ENCODE results near the gene GMDS. TPM values are rescaled to one million over a fixed set of nuclear protein-coding genes. Genes with fewer than 3 reads are reported as not detected.

GMDS gene
- total and polyA plus RNA-seq, 7 donors, result 2.8 to 6.6 (median 4.7) TPM

GRCh38 chr6:2263896-2264295 is 18.5 kb upstream of the GMDS start:
- WGBS, 3 donors, result 91 to 100% (median 100%) methylated on average over 1 of the region's 1 CpG
- H3K9me3 ChIP-seq, result no peaks in the 10 kb centered on the region

GRCh38 chr6:2259574-2259973 is 14.2 kb upstream of the GMDS start:
- intact Hi-C loops (cut with DNase I), result no loop called here
- 91 to 94% (median 92%) methylated on average over 5 of the region's 5 CpGs for WGBS, 3 donors

More at GRCh38 chr6:2263896-2264295, 18.5 kb upstream of the GMDS start:
- ATAC-seq (no peak), DNase-seq (no peak)
- no peak overlapping the region for H3K4me3 ChIP-seq
- intact Hi-C loops (cut with DNase I), result no loop called here
- no peaks in the 10 kb centered on the region for H3K4me1 ChIP-seq
- peaks cover 0 to 17% of the 10 kb centered on the region in 2 donors for H3K36me3 ChIP-seq (ENCODE audit: insufficient read depth in 1 of 2, low read depth in 1 of 2)
- H3K27ac ChIP-seq, result no peak overlapping the region
- TF ChIP-seq CTCF (IDR thresholded peaks at IDR 0.05), result no peak
- no peaks in the 10 kb centered on the region for H3K27me3 ChIP-seq (ENCODE audit: insufficient read depth in 3 of 3, low read length in 2 of 3)

GRCh38 chr6:2259002-2259494 is 13.6 kb upstream of the GMDS start:
- no peak for TF ChIP-seq CTCF (IDR thresholded peaks at IDR 0.05)
- Histone ChIP-seq H3K27me3 (ENCODE audit: insufficient read depth in 3 of 3, low read length in 2 of 3) (no peaks in the 10 kb centered on the region), H3K36me3 (ENCODE audit: insufficient read depth in 1 of 2, low read depth in 1 of 2) (peaks cover 3 to 6% of the 10 kb centered on the region in 2 donors), H3K4me1 (no peaks in the 10 kb centered on the region), H3K9me3 (no peaks in the 10 kb centered on the region), H3K27ac (no peak overlapping the region), H3K4me3 (no peak overlapping the region)
- DNase-seq (no peak), ATAC-seq (no peak)
- 72 to 78% (median 76%) methylated on average over 4 of the region's 4 CpGs for WGBS, 3 donors
- intact Hi-C loops (cut with DNase I), result no loop called here

More at GRCh38 chr6:2259574-2259973, 14.2 kb upstream of the GMDS start:
- Histone ChIP-seq H3K9me3 (no peaks in the 10 kb centered on the region), H3K27ac (no peak overlapping the region), H3K4me1 (no peaks in the 10 kb centered on the region), H3K27me3 (ENCODE audit: insufficient read depth in 3 of 3, low read length in 2 of 3) (no peaks in the 10 kb centered on the region), H3K36me3 (ENCODE audit: insufficient read depth in 1 of 2, low read depth in 1 of 2) (peaks cover 5 to 6% of the 10 kb centered on the region in 2 donors), H3K4me3 (no peak overlapping the region)
- DNase-seq (no peak), ATAC-seq (no peak)
- TF ChIP-seq CTCF (IDR thresholded peaks at IDR 0.05), result no peak

GRCh38 chr6:2258112-2258511 is 12.7 kb upstream of the GMDS start:
- ATAC-seq, result no peak
- DNase-seq, result no peak
- no peak for TF ChIP-seq CTCF (IDR thresholded peaks at IDR 0.05)
- no peak overlapping the region for H3K4me3 ChIP-seq
- WGBS, 3 donors, result 81 to 90% (median 89%) methylated on average over 3 of the region's 3 CpGs
- H3K36me3 ChIP-seq (ENCODE audit: insufficient read depth in 1 of 2, low read depth in 1 of 2), result peaks cover 6 to 11% of the 10 kb centered on the region in 2 donors
- intact Hi-C loops (cut with DNase I), result no loop called here
- no peak overlapping the region for H3K27ac ChIP-seq
- no peaks in the 10 kb centered on the region for H3K9me3 ChIP-seq
- H3K4me1 ChIP-seq, result no peaks in the 10 kb centered on the region
- no peaks in the 10 kb centered on the region for H3K27me3 ChIP-seq (ENCODE audit: insufficient read depth in 3 of 3, low read length in 2 of 3)

GRCh38 chr6:2257363-2257762 is 12.0 kb upstream of the GMDS start:
- Histone ChIP-seq H3K4me1 (no peaks in the 10 kb centered on the region), H3K27me3 (ENCODE audit: insufficient read depth in 3 of 3, low read length in 2 of 3) (no peaks in the 10 kb centered on the region), H3K4me3 (no peak overlapping the region), H3K9me3 (no peaks in the 10 kb centered on the region), H3K36me3 (ENCODE audit: insufficient read depth in 1 of 2, low read depth in 1 of 2) (peaks cover 6 to 17% of the 10 kb centered on the region in 2 donors), H3K27ac (no peak overlapping the region)
- intact Hi-C loops (cut with DNase I), result no loop called here
- no peak for TF ChIP-seq CTCF (IDR thresholded peaks at IDR 0.05)
- ATAC-seq (no peak), DNase-seq (no peak)

Data from psoas muscle (tissue), 8 donors.